Left colon (tissue), 2 donors: ENCODE data around the gene ACTN1. TPM values are rescaled to one million over a fixed set of nuclear protein-coding genes. Genes with fewer than 3 reads are reported as not detected.

Experiments
- ATAC-seq: fragments of 200-7000 bp; cut with Tn5 transposase; one replicate; pipeline ENCODE4 v1.9.1; 2020; ENCODE audit warnings: mild to moderate bottlenecking, moderate library complexity
- DNase-seq, 2 donors: peaks; one replicate each; pipeline ENCODE4 v3.0.0-alpha.2; 2020
- intact Hi-C, 2 donors: fragments of 100-400 bp; cut with DNase I in 1 of 2; cut with micrococcal nuclease in 1 of 2; formaldehyde crosslinking; loops; one replicate each; pipeline versions ENCODE4 v1.11.2 to v1.14.0; 2022; cut with DNase I, micrococcal nuclease
- total RNA-seq, 2 donors: library from RNA; stranded (reverse); fragmentation: NEBNext Ultra II Directional; extraction: Animal tissue kit (Norgen Biotek cat#: 25700); gene quantifications; one replicate each; pipeline ENCODE4 v1.2.1, GENCODE V29; 2021
- donor health status: DM: no; HTN: no; CAD: no.
- donor health status: DM: yes; HTN: yes; CAD: no.

Gene ACTN1
- total RNA-seq, 2 donors from 2014 or later = 89.9 to 132 TPM

- DNase-seq (no peak), ATAC-seq (no peak)
- intact Hi-C loops = no loop called here
Measured at GRCh38 chr14:68943107-68943506, 36.0 kb downstream of the ACTN1 start.

GRCh38 chr14:68942296-68943035, 36.6 kb downstream of the ACTN1 start:
- intact Hi-C loops = no loop called here
- DNase-seq = no peak
- ATAC-seq = no peak

GRCh38 chr14:68941820-68942219, 37.3 kb downstream of the ACTN1 start:
- intact Hi-C loops = no loop called here
- no peak for DNase-seq
- ATAC-seq = no peak

GRCh38 chr14:68940614-68941185, 38.4 kb downstream of the ACTN1 start:
- intact Hi-C loops = no loop called here
- DNase-seq (no peak), ATAC-seq (no peak)

GRCh38 chr14:68939893-68940613, 39.0 kb downstream of the ACTN1 start:
- DNase-seq (peak; percentile 64 to 82), ATAC-seq (peak; percentile 40)
- intact Hi-C loops = no loop called here

GRCh38 chr14:68939181-68939892, 39.8 kb downstream of the ACTN1 start:
- no peak for DNase-seq
- peak; percentile 31 for ATAC-seq
- intact Hi-C loops = no loop called here

- ATAC-seq (peak; percentile 70), DNase-seq (peak; percentile 73 to 79)
- intact Hi-C loops = no loop called here
Measured at GRCh38 chr14:68938271-68939150, 40.6 kb downstream of the ACTN1 start.

GRCh38 chr14:68937471-68938270, 41.4 kb downstream of the ACTN1 start:
- peak; percentile 83 to 91 for DNase-seq
- peak; percentile 71 for ATAC-seq
- intact Hi-C loops = no loop called here

GRCh38 chr14:68936980-68937379, 42.1 kb downstream of the ACTN1 start:
- no peak for DNase-seq
- intact Hi-C loops = no loop called here
- ATAC-seq = no peak

GRCh38 chr14:68936476-68936875, 42.6 kb downstream of the ACTN1 start:
- ATAC-seq (no peak), DNase-seq (no peak)
- intact Hi-C loops = no loop called here

- intact Hi-C loops = no loop called here
- no peak for ATAC-seq
- no peak for DNase-seq
Measured at GRCh38 chr14:68935761-68936214, 43.3 kb downstream of the ACTN1 start.

- intact Hi-C loops = no loop called here
- no peak for ATAC-seq
- DNase-seq = no peak
Measured at GRCh38 chr14:68934066-68934465, 45.0 kb downstream of the ACTN1 start.

GRCh38 chr14:68932686-68933085, 46.4 kb downstream of the ACTN1 start:
- no peak for DNase-seq
- ATAC-seq = no peak
- intact Hi-C loops = no loop called here

GRCh38 chr14:68932231-68932630, 46.9 kb downstream of the ACTN1 start:
- intact Hi-C loops = no loop called here
- ATAC-seq (no peak), DNase-seq (no peak)

GRCh38 chr14:68931474-68932051, 47.5 kb downstream of the ACTN1 start:
- DNase-seq (no peak), ATAC-seq (no peak)
- intact Hi-C loops = no loop called here

- ATAC-seq = no peak
- DNase-seq = no peak
- intact Hi-C loops = no loop called here
Measured at GRCh38 chr14:68931063-68931462, 48.0 kb downstream of the ACTN1 start.

- DNase-seq = no peak
- intact Hi-C loops = loop anchor here in 1 of 2 donors (10.0 kb wide), 1 partner anchor 45 kb away; the partner anchor contains the start of gene ACTN1
- no peak for ATAC-seq
Measured at GRCh38 chr14:68929623-68930307, 49.3 kb downstream of the ACTN1 start.
